ENCODE data around the gene CFL1.
A peak's percentile ranks its signal among the peaks of the same experiment; 100 is the strongest.
"Not testable (repeated sequence)": the region's sequence is repeated elsewhere in the genome, so short reads cannot be mapped to it uniquely, and the experiment has no call there.

CFL1 gene

DNA sequence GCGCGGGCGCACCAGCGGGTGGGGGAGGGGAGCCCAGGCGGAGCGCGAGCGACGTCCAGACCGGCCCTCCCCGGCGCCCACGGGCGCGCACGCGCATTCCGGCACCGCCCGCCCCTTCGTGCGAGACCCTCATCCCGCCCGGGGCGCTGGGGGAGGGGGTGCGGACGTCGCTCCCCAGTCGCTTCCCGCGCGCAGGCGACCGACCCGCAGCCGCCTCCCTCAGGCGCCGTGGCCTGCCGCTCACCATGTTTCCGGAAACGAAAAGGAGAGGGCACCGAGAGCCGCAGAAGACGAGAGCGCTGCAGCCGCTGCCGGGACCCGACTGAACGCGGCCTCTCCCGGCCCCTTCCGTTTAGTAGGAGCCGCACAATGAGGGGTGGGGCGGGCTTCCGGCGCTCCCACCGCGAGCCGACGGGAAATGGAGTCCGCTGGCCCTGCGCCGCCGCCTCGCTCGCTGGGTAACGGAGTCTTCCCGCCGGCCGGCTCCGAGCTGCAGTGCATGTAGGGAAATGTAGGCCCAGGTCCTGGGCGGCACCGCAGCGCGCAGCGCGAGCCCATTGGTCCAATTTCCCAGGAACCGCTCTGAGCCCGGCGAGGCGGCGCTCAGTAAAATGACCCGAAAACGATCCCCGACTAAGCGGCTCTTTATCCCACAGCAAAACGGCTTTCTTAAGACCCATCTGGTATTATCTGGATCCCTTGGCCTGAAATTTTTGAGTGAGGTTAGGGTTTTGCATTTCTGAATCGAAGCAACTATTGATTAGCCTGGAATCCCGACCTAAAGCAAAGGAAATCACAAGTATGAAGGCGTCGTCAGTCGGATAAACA is at the start of gene CFL1:
CFL1 (minus strand) TSS at position 328 of the 828 bp plus-strand sequence; CDS start at position 247, 81 bp downstream.
- peak; percentile 91 for DNase-seq

DNA sequence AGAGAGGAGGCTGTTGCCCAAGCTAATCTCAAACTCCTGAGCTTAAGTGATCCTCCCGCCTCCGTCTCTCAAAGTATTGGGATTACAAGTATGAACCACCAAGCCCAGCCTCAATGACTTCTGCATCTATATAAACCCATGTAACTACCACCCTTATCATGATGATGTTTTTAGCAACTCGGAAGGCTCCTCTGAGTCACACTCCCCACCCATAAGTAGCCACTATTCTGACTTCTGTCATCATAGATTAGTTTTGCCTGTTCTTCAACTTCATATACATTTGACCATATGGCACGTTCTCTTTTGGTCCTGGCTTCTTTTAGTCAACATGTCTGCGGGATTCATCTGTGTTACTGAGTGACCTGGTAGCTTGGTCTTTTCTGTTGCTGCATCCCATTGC is 48.6 kb upstream of the CFL1 start:
- no peak for DNase-seq

DNA sequence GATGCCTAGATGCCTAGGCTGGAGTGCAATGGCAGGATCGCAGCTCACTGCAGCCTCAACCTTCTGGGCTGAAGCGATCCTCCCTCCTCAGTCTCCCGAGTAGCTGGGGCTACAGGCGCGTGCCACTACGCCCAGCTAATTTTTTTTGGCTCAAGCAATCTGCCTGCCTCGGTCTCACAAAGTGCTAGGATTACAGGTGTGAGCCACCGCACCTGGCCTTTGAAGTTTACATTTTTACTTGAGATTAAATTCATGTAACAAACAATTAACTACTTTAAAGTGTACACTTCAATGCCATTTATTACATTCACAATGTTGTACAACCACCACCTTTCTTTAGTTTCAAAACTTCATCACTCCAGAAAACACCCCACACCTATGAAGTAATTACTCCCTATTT is 45.7 kb upstream of the CFL1 start:
- DNase-seq: no peak

DNA sequence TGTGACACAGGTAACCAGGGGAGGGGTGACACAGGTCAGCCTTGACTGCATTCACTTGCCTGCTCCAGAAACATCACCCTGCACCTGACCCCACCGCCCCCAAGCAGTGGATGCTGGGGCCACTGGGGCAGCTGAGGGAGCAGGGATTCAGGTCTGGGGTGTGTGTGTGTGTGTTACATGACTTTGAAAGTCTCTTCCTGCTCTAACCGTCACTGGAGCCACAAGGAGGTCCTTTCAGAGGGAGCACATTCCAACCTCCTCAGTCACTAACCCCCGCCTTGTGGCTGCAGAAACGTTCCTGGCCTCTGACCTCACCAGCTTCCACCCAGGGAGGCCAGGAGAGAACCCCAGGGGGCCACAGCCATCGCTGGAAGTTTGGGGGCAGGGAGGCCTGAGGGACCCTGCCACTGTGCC is 45.1 kb upstream of the CFL1 start:
- DNase-seq: no peak

DNA sequence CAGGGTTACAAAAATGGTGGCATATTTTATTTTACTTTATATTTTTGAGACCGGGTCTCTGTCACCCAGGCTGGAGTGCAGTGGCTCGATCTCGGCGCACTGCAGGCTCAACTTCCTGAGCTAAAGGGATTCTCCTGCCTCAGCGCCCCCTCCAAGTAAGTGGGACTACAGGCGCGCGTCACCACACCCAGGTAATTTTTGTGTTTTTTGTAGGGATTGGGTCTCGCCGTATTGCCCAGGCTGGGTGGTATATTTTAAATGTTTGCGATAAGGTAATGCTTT is 42.9 kb upstream of the CFL1 start:
- DNase-seq: no peak

DNA sequence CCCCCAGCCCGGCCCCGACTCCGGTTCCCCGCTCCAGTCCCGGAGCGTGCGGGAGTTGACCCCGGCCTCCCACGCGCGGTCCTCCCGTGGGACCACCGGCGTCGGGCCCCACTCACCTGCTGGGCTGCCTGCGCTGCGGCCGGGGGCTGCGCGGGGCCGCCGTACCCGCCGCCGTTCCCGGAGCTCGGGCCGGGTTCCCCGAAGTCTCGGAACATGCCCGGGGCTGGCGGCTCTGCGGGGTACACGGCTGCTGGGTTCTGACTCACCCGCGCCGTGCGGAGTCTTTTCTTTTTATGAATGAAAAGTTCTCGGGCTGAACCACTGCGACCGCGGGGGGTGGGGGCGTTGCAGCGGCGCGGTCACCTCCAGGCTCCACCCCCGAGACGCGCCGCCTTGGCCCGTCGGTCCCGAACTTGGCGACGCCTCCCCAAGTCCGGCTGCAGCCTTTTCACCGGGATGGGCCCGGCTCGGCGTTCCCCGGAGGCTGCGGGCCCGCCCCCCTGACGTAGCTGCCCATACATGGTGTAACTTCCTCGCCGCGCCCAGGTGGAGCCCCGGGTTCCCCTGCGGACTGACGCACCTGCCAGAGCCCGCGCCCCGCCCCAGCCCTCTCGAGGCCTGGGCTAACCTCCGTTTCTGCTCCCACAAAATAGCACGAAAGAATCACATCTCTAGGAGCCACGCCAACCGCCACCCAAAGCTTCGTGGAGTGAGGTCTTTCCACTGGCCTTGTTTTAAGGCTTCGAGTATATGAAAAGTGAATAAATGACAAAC is 42.3 kb upstream of the CFL1 start, which contains the start of gene FOSL1:
FOSL1 (minus strand) TSS at position 264 of the 774 bp plus-strand sequence; CDS start at position 215, 49 bp downstream.
- peak; percentile 61 for DNase-seq

DNA sequence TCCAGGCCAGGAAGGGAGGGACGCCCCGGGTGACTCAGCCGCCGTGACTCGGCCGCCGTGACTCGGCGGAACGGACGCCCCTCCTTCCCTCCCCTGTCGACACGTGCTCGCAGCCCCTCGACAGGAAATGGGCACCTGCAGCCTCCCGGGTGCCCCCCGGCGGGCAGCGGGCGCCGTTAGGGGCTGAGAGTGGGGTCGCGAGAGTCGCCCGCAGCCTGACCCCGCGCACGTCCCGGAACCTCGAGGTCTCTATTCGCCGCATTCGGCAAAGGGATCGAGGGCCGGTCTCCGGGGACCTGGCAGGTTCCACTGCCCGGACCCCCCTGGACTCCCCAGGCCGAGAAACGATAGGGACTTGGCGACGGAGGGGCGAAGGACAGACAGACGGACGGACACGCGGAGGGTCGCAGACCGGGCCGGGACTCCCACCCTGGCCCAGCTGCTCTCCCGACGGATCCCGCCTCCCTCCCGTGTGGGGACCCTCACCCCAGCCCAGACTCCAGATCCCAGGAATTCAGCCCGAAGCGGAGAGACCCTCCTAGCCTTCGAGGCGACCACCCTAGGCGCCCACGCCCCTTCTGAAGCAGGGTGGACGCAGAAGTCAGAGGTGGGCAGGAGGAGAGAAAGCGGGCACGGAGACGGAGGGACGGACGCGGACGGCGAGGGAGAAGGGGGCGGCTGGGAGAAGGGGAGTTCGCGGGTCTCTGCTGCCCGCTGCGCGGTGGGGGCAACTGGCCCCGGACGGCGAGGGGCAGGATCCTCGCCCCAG is 41.6 kb upstream of the CFL1 start:
- peak; percentile 26 for DNase-seq

DNA sequence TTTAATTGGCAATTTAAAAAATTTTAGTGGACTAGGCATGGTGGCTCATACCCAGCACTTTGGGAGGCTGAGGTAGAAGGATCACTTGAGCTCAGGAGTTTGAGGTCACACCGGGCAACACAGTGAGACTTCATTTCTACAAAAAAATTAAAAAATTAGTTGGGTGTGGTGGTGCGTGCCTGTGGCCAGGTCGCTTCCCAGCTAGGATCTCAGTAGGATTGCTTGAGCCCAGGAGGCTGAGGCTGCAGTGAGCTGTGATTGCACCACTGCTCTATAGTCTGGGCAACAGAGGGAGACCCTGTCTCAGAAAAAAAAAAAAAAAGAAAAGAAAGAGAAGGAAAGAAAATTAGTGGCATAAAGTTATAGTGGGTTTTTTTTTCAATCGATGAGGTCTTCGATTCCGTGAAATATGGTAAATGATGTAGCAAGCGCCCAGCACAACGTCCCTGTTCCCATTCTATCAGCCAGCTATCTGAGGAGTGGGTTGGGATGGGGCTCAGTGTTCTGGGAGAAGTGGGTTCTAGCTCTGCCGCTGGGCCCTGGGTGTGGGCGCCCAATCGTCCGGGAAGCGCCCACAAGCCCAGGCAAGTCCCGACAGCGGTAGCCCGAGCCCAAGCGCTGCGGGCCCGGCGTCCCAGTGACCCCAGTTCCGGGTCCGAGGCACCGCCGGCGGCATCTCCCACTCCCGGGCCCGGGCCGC is 40.8 kb upstream of the CFL1 start:
- DNase-seq: no peak

DNA sequence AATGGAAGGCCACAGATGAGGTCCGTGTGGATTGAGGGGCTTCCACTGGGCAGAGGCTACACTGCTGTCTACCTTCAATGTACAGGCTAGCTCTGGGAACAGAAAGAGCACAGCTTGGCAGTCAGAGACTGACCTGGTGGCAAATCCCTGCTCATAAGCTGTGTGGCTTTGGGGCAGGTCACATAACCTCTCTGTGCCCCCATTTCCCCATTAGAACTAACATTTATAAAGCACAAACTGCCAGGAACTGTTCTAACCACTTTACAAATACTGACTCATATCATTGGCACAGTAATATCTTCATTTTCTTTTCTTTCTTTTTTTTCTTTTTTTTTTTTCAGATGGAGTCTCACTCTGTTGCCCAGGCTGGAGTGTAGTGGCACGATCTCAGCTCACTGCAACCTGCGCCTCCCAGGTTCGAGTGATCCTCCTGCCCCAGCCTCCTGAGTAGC is 39.1 kb upstream of the CFL1 start:
- no peak for DNase-seq

DNA sequence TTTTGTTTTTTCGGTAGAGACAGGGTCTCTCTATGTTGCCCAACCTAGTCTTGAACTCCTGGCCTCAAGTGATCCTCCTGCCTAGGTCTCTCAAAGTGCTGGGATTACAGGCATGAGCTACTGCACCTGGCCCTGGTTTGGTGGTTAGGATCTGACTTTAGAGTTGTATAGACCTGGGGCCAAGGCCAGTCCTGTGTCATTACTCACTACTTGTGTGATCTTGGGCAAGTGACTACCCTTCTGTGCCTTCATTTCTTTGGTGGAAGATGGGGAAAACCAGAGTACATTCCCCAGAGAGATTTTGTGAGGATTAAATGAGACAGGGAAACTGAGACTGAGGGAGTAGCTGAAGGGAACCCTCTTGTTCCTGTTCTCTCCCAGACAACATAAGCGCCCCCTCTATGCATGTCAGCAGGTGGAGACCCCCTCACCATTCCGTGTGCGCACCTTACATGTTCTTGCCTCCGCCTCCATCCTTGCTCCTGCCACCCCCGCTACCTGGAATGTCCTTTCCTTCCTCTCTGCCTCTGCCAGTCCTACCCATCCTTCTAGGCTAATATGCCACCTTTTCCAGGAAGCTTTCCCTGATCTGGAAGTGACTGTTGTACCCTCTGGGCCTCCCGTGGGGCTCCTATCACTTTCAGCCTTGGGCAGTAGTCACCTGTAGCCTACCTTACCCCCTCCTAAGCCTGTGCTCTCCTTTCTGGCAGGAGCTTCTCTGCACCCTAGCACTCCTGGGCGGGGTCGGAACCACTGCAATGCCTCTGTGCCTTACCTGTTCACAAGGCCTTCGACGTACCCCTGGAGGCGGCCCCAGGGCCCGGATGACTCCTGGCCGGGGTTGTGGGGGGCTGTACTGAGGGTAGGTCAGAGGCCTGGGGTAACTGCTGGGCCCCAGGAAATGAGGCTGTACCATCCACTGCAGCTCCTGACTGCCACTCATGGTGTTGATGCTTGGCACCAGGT is 38.3 kb upstream of the CFL1 start:
- no peak for DNase-seq

DNA sequence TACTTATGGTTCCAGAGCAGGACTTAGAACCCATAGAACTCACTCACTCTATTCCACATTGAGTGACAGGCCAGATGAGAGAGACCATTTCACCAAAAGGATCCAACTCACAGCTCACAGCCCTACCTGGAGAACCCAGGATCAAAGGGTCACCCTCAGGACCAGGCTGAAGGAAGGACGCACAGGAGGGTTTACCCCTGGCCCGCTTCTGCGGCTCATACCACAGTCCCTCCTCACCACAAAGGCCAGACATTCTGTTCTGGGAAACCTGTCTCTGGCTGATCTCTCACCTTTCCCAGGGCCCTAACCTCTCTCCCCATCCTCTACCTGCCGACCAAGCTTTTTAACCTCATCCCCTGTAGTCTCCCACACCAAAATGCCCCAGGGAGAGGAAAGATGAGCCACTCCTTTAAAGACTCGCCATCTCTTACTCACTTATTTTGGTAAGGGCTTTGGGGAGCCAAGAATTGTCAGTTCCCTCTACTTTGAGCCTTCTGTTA is 37.6 kb upstream of the CFL1 start:
- no peak for DNase-seq

DNA sequence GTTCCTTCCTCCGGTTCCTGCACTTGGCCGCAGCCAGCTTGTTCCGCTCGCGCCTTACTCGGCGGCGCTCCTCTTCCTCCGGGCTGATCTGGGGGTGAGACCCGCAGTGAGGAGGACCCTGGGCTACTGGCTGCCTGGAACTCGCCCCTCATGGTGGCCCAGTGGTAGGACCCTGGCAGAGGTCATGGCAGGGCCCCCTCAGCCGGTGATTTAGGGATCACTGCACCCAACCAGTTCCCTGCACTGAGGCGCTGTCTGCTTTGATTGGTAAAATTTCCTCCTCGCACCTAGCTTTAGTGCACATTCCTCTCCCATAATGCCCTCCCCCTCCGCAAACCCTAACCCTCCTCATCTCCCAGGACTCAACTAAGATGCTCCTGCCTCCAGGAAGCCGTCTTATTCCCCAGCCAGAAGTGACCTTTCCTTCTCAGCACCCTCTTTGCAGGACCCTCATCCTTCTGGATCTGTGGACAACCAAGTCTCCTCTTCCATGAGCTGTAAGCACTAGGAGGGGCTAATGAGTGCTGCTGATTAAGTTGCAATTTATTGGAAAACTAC is 36.1 kb upstream of the CFL1 start:
- no peak for DNase-seq

DNA sequence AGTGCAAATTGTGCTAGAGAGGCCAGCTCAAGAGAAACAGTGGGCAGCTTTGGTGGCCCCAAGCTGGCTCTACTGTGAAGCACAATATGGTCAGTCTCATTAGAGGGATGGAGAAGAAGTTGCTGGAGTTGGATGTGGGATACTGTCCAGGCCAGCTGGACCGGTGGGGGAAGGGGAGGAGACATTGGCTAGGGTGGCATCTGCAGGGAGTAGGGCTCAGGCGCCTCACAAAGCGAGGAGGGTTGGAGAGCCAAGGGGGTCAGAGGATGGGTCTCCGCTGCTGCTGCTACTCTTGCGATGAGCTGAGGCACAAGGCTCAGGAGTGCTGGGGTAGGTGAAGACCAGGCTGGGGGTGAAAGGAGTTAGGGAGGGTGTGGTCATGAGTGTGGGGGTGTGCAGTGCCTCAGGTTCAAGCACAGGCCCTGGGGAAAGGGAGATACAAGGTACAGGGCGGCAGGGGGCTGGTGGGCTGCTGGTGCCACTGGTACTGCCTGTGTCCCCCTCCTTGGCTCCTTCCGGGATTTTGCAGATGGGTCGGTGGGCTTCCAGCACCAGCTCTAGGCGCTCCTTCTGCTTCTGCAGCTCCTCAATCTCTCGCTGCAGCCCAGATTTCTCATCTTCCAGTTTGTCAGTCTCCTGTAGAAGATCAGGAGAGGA is 34.8 kb upstream of the CFL1 start:
- DNase-seq: no peak

DNA sequence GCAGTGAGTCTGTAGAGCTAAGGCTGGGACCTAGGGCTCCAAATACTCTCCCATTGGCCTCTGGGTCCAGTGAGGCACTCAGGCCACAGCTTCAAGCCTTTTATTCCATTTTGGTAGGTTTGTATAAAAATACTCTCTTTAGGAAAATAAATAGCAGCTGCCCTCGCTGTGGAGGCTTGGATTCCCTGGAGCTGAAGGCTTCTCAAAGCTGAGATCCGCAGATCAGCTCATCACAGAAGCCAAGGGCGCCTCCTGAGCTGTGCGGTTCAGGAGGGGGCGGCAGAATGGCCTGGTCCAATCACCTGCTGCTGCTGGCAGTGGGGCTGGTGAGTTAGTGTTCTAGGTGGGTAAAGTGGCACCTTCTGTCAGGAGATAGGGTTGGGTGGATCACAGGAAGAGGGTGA is 34.2 kb upstream of the CFL1 start:
- not testable (repeated sequence) for DNase-seq

DNA sequence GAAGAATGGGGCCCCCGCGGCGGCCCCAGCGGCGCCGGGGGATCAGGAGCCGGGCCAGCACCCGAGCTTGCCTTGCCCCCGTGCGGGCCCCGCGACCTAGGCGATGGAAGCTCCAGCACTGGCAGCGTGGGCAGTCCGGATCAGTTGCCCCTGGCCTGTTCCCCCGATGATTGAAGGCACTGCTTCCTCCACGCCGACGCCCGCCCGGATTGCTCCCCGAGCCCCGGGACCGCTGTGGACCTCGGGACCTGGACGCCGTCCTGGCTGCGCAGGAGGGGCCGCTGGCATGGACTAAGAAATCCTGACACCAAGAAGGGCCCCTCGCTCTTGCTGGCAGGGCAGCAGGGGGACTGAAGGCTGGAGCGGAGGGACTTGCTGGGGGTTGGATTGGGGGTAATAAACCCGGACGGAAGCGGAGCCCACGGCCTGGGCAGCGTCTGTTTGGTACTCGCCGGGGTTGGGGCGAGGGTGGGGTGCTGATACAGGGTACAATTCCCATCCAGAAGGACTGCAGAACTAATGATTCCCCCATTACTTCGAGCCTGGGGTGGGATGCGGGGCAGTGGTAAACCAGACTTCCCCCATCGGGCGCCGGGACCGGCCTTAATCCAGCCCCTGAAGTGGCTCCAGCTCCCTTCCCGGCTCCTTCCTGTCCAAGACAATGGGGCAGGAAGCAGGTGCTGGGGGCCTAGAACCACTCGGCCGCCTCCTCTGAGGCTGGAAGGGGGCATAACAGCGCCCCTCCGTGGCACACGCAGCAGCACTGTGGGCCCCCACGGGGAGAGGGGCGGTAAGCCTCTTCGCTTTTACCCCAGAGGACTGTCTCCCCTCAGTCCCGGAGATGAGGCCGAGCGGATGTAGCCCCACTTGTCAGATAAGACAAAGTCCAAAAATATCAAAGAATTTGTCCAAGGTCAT is 33.5 kb upstream of the CFL1 start:
- DNase-seq: no peak

DNA sequence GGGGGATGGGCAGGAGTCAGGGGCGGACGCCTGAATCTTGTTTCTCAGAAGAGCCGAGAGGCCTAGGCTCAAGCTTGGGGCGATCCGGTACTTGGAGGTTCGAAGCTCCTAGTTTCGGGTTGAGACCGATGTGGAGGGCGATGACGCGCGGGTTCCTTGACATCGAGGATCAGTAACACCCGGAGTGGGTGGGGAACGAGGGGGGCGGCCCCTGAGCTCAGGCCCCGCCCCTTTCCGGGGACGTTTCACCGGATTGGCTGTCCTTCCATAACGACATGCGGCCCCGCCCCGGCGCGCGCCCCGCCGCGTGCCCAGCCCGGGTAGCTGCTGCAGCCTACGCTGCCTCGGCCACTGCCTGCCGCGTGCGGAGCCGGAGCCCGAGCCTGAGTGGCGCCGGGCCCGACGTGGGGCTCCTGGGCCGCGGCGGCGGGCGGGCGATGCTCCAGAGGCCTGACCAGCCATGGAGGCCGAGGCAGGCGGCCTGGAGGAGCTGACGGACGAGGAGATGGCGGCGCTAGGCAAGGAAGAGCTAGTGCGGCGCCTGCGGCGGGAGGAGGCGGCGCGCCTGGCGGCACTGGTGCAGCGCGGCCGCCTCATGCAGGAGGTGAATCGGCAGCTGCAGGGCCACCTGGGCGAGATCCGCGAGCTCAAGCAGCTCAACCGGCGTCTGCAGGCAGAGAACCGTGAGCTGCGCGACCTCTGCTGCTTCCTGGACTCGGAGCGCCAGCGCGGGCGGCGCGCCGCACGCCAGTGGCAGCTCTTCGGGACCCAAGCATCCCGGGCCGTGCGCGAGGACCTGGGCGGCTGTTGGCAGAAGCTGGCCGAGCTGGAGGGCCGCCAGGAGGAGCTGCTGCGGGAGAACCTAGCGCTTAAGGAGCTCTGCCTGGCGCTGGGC is 32.6 kb upstream of the CFL1 start, which contains the start of gene CCDC85B:
CCDC85B (plus strand) TSS at position 350 of the 895 bp plus-strand sequence; CDS start at position 461, 111 bp downstream.
- peak; percentile 90 for DNase-seq

DNA sequence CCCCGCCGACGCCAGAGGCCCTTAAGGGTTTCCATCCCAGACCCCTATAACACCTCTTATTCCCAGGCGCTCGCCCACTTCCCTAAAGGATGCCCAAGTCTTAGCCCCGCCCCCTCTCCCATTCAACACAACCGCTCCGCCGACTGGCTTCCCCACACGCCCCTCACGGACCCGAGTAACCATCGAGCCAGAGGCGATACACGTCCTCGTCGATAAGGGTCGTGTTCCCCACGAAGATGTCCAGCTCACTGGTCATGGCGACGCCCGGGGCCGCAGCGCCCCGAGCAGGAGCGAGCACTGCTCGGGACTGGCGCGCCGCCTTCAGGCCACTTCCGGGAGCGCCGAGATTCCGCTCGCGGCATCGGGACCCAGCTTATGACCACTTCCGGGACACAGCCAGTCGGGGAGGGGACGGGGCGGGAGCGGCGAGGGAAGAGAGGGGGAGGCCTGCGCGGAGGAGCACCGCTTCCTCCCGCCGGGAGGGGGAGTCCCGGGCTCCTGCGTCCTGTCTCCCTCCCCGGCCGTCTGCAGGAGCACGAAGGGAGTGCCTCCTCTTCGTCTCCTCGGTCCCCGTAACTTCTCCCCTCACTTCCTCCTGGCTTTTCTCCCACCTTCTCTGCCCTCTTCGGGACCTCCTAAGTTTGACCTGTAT is 30.3 kb upstream of the CFL1 start, which contains the start of gene FIBP:
FIBP (minus strand) TSS at position 309 of the 652 bp plus-strand sequence; CDS start at position 256, 53 bp downstream.
- DNase-seq: peak; percentile 87

Data from GF-D8 (cell line).